K562 (cell line): ENCODE data around the gene GPR82. TPM values are rescaled to one million over a fixed set of nuclear protein-coding genes. Genes with fewer than 3 reads are reported as not detected.

Experiments
- CEBPG ChIP-seq, 3 experiments: fragments of 200-800 bp in 1 of 3; sonication (Bioruptor generic) in 1 of 3; sonication (generic) in 1 of 3; formaldehyde crosslinking in 1 of 3; IDR thresholded peaks in 2 of 3; conservative IDR thresholded peaks in 1 of 3; 2 replicates each; pipeline versions ENCODE4 v1.6.1 to v1.8.0; 2016 to 2022; ENCODE audit warnings: missing compliant biosample characterization in 2 of 3, missing genetic modification characterization in 2 of 3, mild to moderate bottlenecking in 1 of 3, missing genetic modification reagents in 1 of 3
- ZNF778 ChIP-seq: fragments of 450-650 bp; formaldehyde crosslinking; IDR thresholded peaks from 2 replicates; pipeline ENCODE4 v1.4.0; 2020; ENCODE audit warnings: mild to moderate bottlenecking, moderate library complexity
- polyA plus RNA-seq, 8 experiments: library from polyadenylated mRNA; depleted of rRNA in 4 of 8; stranded (reverse) in 5 of 8; unstranded in 3 of 8; fragments of >200 nt; fragmentation: Nextera tagmentation in 2 of 8; fragmentation: Illumina TruSeq in 1 of 8; extraction: Ambion mirVana in 2 of 8; extraction: Trizol in 1 of 8; gene quantifications; 2 replicates each; pipeline versions ENCODE4 v1.2.1 to v1.2.3, GENCODE V29; 2011 to 2014; ENCODE audit warnings: inconsistent platforms in 1 of 8, missing spikeins in 1 of 8
- total RNA-seq, 7 experiments: library from RNA; depleted of rRNA in 6 of 7; stranded (reverse); fragments of >200 nt in 6 of 7; fragmentation: Illumina TruSeq in 2 of 7; extraction: Trizol in 2 of 7; gene quantifications; 2 replicates each; pipeline versions ENCODE4 v1.2.1 to v1.2.3, GENCODE V29; 2011 to 2021; ENCODE audit warnings: low replicate concordance in 1 of 7
- TF ChIP-seq, protein P1 (sequence below): fragments of 450-650 bp; IDR thresholded peaks from 2 replicates; pipeline ENCODE4 v1.6.1; 2016; ENCODE audit warnings: low read depth

The GPR82 gene
- total and polyA plus RNA-seq, 9 of the 15 experiments (the other 6 are each of a cell fraction or from before 2014, with no cell fraction given) = not detected

DNA sequence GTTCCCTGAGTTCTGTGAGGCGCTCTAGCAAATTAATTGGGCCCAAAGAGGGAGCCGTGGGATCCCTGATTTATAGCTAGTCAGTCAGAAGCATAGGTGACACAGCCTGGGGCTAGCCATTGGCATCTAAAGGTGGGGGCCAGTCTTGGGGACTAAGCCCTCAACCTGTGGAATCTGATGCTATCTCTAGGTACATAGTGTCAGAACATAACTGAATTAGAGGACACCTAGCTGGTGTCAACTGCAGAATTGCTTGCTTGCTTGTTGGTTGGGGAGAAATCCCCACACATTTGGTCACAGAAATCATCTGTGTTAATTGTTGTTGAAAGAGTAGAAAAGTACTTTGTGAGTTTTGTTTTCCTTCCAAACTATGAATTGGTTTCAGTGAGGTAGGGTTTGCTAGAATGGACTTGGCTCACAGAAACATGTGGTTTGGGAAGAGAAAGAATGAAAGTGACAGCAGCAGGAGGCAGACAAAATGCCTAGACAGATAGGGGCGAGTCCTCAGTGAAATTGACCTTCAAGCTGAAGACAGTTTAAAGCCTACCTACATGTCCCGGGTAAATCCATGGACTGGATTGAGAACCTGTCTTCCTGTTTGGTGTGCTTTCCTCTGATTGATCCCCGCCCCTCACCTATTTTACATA is 12.8 kb upstream of the GPR82 start (continued):
- TF ChIP-seq, protein P1, sequence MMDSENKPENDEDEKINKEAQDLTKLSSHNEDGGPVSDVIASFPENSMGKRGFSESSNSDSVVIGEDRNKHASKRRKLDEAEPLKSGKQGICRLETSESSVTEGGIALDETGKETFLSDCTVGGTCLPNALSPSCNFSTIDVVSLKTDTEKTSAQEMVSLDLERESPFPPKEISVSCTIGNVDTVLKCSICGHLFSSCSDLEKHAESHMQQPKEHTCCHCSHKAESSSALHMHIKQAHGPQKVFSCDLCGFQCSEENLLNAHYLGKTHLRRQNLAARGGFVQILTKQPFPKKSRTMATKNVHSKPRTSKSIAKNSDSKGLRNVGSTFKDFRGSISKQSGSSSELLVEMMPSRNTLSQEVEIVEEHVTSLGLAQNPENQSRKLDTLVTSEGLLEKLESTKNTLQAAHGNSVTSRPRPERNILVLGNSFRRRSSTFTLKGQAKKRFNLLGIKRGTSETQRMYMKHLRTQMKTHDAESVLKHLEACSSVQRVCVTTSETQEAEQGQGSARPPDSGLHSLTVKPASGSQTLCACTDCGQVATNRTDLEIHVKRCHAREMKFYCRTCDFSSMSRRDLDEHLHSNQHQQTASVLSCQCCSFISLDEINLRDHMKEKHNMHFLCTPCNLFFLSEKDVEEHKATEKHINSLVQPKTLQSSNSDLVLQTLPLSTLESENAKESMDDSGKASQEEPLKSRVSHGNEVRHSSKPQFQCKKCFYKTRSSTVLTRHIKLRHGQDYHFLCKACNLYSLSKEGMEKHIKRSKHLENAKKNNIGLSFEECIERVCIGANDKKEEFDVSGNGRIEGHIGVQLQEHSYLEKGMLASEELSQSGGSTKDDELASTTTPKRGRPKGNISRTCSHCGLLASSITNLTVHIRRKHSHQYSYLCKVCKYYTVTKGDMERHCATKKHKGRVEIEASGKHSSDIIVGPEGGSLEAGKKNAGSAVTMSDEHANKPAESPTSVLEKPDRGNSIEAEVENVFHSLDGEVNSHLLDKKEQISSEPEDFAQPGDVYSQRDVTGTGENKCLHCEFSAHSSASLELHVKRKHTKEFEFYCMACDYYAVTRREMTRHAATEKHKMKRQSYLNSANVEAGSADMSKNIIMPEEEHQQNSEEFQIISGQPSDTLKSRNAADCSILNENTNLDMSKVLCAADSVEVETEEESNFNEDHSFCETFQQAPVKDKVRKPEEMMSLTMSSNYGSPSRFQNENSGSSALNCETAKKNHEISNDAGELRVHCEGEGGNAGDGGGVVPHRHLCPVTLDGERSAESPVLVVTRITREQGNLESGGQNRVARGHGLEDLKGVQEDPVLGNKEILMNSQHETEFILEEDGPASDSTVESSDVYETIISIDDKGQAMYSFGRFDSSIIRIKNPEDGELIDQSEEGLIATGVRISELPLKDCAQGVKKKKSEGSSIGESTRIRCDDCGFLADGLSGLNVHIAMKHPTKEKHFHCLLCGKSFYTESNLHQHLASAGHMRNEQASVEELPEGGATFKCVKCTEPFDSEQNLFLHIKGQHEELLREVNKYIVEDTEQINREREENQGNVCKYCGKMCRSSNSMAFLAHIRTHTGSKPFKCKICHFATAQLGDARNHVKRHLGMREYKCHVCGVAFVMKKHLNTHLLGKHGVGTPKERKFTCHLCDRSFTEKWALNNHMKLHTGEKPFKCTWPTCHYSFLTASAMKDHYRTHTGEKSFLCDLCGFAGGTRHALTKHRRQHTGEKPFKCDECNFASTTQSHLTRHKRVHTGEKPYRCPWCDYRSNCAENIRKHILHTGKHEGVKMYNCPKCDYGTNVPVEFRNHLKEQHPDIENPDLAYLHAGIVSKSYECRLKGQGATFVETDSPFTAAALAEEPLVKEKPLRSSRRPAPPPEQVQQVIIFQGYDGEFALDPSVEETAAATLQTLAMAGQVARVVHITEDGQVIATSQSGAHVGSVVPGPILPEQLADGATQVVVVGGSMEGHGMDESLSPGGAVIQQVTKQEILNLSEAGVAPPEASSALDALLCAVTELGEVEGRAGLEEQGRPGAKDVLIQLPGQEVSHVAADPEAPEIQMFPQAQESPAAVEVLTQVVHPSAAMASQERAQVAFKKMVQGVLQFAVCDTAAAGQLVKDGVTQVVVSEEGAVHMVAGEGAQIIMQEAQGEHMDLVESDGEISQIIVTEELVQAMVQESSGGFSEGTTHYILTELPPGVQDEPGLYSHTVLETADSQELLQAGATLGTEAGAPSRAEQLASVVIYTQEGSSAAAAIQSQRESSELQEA = no peak
- TF ChIP-seq ZNF778 (CRISPR knock-in tag) (no peak), CEBPG (CRISPR knock-in tag; IDR thresholded peaks at IDR 0.05) (no peak), CEBPG (tag; conservative IDR thresholded peaks at IDR 0.05 in 1 of 2, IDR thresholded peaks at IDR 0.05 in 1 of 2) (no peak)
